WTC11 (cell line): Measurements from ENCODE around the gene CPO. TPM values are rescaled to one million over a fixed set of nuclear protein-coding genes. Genes with fewer than 3 reads are reported as not detected.

Source experiments
- ATAC-seq: fragments of 200-7000 bp; cut with Tn5 transposase; 2 replicates; pipeline ENCODE4 v1.10.0; 2021; ENCODE audit warnings: mild to moderate bottlenecking, moderate library complexity
- CTCF ChIA-PET: fragments of 300-600 bp; sonication (Branson Sonifier 250); formaldehyde crosslinking; loops from one replicate; lab custom pipeline; 2021; ENCODE audit warnings: antibody characterized with exemption; lab: Charles Lee
- POLR2A ChIA-PET: fragments of 350-600 bp; sonication (Branson Sonifier 250); formaldehyde crosslinking; loops from one replicate; lab custom pipeline; 2021; ENCODE audit warnings: antibody characterized with exemption; lab: Charles Lee
- DNase-seq: peaks from one replicate; pipeline ENCODE4 v3.0.0; 2021; ENCODE audit warnings: low spot score
- H3K27ac Mint-ChIP-seq: 2 replicates; pipeline ENCODE4 v1.8.0; 2021; ENCODE audit warnings: mixed read lengths
- H3K27me3 Mint-ChIP-seq: 2 replicates; pipeline ENCODE4 v1.8.0; 2021; ENCODE audit warnings: low read depth, mild to moderate bottlenecking, moderate library complexity, mixed read lengths
- H3K36me3 Mint-ChIP-seq: 2 replicates; pipeline ENCODE4 v1.8.0; 2021; ENCODE audit warnings: mixed read lengths
- H3K4me1 Mint-ChIP-seq: 2 replicates; pipeline ENCODE4 v1.8.0; 2022; ENCODE audit warnings: mixed read lengths
- H3K4me3 Mint-ChIP-seq: 2 replicates; pipeline ENCODE4 v1.8.0; 2021; ENCODE audit warnings: mild to moderate bottlenecking, moderate library complexity, mixed read lengths
- H3K9me3 Mint-ChIP-seq: 2 replicates; pipeline ENCODE4 v1.8.0; 2021; ENCODE audit warnings: mixed read lengths
- CBFB ChIP-seq: sonication (generic); formaldehyde crosslinking; IDR thresholded peaks from 2 replicates; pipeline ENCODE4 v1.8.1; 2022; ENCODE audit warnings: mild to moderate bottlenecking, low read depth, missing genetic modification reagents
- EMX1 ChIP-seq: fragments of 250-450 bp; sonication (Bioruptor Pico); IDR thresholded peaks from 2 replicates; pipeline ENCODE4 v1.8.0; 2021; ENCODE audit warnings: mild to moderate bottlenecking
- ETV6 ChIP-seq: sonication (generic); formaldehyde crosslinking; IDR thresholded peaks from 2 replicates; pipeline ENCODE4 v1.8.1; 2022; ENCODE audit warnings: mild to moderate bottlenecking, missing genetic modification reagents
- HMGA2 ChIP-seq: fragments of 250-450 bp; sonication (Bioruptor Pico); IDR thresholded peaks from 2 replicates; pipeline ENCODE4 v1.4.0; 2021; ENCODE audit warnings: mild to moderate bottlenecking, moderate library complexity
- JAZF1 ChIP-seq: fragments of 250-450 bp; sonication (Bioruptor Pico); IDR thresholded peaks from 2 replicates; pipeline ENCODE4 v1.9.0; 2021; ENCODE audit warnings: moderate library complexity, mild to moderate bottlenecking, inconsistent platforms
- PRRX2 ChIP-seq: fragments of 250-450 bp; sonication (Bioruptor Pico); IDR thresholded peaks from 2 replicates; pipeline ENCODE4 v1.8.0; 2021; ENCODE audit warnings: mild to moderate bottlenecking
- SMAD4 ChIP-seq: sonication (generic); formaldehyde crosslinking; IDR thresholded peaks from 2 replicates; pipeline ENCODE4 v1.8.0; 2022; ENCODE audit warnings: mild to moderate bottlenecking, missing genetic modification reagents
- TEAD4 ChIP-seq: sonication (generic); formaldehyde crosslinking; IDR thresholded peaks from 2 replicates; pipeline ENCODE4 v1.8.0; 2022; ENCODE audit warnings: mild to moderate bottlenecking, missing genetic modification reagents
- ZNF219 ChIP-seq: sonication (generic); formaldehyde crosslinking; IDR thresholded peaks from 2 replicates; pipeline ENCODE4 v1.8.0; 2023; ENCODE audit warnings: missing genetic modification reagents, mild to moderate bottlenecking, borderline replicate concordance
- ZNF263 ChIP-seq: sonication (generic); formaldehyde crosslinking; IDR thresholded peaks from 2 replicates; pipeline ENCODE4 v1.8.1; 2022; ENCODE audit warnings: low read depth, mild to moderate bottlenecking, moderate library complexity, missing genetic modification reagents
- total RNA-seq: library from RNA; stranded (reverse); gene quantifications from 3 replicates; pipeline ENCODE4 v1.2.3, GENCODE V29; 2021
- TF ChIP-seq, protein P1 (sequence below): sonication (generic); formaldehyde crosslinking; IDR thresholded peaks from 2 replicates; pipeline ENCODE4 v1.8.0; 2022; ENCODE audit warnings: mild to moderate bottlenecking, missing genetic modification reagents
- TF ChIP-seq, protein P2 (sequence below): fragments of 250-450 bp; sonication (Bioruptor Pico); IDR thresholded peaks from 2 replicates; pipeline ENCODE4 v1.9.0; 2021; ENCODE audit warnings: mild to moderate bottlenecking
- TF ChIP-seq, protein P3 (sequence below): sonication (generic); formaldehyde crosslinking; IDR thresholded peaks from 2 replicates; pipeline ENCODE4 v1.8.0; 2022; ENCODE audit warnings: mild to moderate bottlenecking, missing genetic modification reagents
- TF ChIP-seq, protein P4 (sequence below): sonication (generic); formaldehyde crosslinking; IDR thresholded peaks from 2 replicates; pipeline ENCODE4 v1.8.1; 2023; ENCODE audit warnings: mild to moderate bottlenecking, missing genetic modification reagents, moderate library complexity
- TF ChIP-seq, protein P5 (sequence below): sonication (generic); formaldehyde crosslinking; IDR thresholded peaks from 2 replicates; pipeline ENCODE4 v1.8.0; 2022; ENCODE audit warnings: mild to moderate bottlenecking, missing genetic modification reagents
- TF ChIP-seq, protein P6 (sequence below): sonication (generic); formaldehyde crosslinking; IDR thresholded peaks from 2 replicates; pipeline ENCODE4 v1.8.1; 2023; ENCODE audit warnings: mild to moderate bottlenecking, missing genetic modification reagents
- TF ChIP-seq, protein P7 (sequence below): fragments of 250-450 bp; sonication (Bioruptor Pico); conservative IDR thresholded peaks from 2 replicates; pipeline ENCODE4 v1.9.0; 2021; ENCODE audit warnings: mild to moderate bottlenecking
- TF ChIP-seq, protein P8 (sequence below): sonication (generic); formaldehyde crosslinking; IDR thresholded peaks from 2 replicates; pipeline ENCODE4 v1.8.0; 2023; ENCODE audit warnings: mild to moderate bottlenecking, missing genetic modification reagents
- TF ChIP-seq, protein P9 (sequence below): sonication (generic); formaldehyde crosslinking; IDR thresholded peaks from 2 replicates; pipeline ENCODE4 v1.8.1; 2022; ENCODE audit warnings: mild to moderate bottlenecking, missing genetic modification reagents, moderate library complexity, borderline replicate concordance

CPO gene
- total RNA-seq, 1 experiment from 2014 or later: 1.2 TPM

DNA sequence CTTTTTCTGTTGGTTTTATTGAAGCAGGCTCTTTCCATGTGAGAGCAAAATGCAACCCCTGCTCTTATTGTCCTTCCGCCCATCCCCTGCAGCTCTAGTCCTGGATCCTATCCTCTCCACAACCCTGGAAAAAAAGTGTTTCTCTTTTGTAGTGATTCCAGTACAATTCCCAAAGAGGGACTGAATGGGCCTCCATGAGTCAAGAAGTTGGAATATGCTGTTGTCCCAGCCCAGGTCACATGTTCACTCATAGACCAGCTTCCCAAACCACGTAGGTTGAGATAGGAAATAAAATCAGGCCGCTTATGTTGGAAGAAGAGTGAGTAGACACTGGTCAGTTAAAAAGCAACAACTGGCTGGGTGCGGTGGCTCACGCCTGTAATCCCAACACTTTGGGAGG, 39.4 kb downstream of the CPO start:
- POLR2A ChIA-PET: no interaction called here
- TF ChIP-seq, protein P1, sequence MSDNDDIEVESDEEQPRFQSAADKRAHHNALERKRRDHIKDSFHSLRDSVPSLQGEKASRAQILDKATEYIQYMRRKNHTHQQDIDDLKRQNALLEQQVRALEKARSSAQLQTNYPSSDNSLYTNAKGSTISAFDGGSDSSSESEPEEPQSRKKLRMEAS: no peak
- TF ChIP-seq TEAD4 (CRISPR knock-in tag): no peak
- TF ChIP-seq SMAD4 (CRISPR knock-in tag): no peak
- TF ChIP-seq, protein P2, sequence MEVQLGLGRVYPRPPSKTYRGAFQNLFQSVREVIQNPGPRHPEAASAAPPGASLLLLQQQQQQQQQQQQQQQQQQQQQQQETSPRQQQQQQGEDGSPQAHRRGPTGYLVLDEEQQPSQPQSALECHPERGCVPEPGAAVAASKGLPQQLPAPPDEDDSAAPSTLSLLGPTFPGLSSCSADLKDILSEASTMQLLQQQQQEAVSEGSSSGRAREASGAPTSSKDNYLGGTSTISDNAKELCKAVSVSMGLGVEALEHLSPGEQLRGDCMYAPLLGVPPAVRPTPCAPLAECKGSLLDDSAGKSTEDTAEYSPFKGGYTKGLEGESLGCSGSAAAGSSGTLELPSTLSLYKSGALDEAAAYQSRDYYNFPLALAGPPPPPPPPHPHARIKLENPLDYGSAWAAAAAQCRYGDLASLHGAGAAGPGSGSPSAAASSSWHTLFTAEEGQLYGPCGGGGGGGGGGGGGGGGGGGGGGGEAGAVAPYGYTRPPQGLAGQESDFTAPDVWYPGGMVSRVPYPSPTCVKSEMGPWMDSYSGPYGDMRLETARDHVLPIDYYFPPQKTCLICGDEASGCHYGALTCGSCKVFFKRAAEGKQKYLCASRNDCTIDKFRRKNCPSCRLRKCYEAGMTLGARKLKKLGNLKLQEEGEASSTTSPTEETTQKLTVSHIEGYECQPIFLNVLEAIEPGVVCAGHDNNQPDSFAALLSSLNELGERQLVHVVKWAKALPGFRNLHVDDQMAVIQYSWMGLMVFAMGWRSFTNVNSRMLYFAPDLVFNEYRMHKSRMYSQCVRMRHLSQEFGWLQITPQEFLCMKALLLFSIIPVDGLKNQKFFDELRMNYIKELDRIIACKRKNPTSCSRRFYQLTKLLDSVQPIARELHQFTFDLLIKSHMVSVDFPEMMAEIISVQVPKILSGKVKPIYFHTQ: no peak
- no peak for TF ChIP-seq PRRX2 (CRISPR knock-in tag)
- TF ChIP-seq, protein P3, sequence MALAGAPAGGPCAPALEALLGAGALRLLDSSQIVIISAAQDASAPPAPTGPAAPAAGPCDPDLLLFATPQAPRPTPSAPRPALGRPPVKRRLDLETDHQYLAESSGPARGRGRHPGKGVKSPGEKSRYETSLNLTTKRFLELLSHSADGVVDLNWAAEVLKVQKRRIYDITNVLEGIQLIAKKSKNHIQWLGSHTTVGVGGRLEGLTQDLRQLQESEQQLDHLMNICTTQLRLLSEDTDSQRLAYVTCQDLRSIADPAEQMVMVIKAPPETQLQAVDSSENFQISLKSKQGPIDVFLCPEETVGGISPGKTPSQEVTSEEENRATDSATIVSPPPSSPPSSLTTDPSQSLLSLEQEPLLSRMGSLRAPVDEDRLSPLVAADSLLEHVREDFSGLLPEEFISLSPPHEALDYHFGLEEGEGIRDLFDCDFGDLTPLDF: no peak
- TF ChIP-seq, protein P4, sequence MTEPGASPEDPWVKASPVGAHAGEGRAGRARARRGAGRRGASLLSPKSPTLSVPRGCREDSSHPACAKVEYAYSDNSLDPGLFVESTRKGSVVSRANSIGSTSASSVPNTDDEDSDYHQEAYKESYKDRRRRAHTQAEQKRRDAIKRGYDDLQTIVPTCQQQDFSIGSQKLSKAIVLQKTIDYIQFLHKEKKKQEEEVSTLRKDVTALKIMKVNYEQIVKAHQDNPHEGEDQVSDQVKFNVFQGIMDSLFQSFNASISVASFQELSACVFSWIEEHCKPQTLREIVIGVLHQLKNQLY (CRISPR knock-in tag): no peak
- no peak for TF ChIP-seq ZNF263 (CRISPR knock-in tag)
- TF ChIP-seq, protein P5, sequence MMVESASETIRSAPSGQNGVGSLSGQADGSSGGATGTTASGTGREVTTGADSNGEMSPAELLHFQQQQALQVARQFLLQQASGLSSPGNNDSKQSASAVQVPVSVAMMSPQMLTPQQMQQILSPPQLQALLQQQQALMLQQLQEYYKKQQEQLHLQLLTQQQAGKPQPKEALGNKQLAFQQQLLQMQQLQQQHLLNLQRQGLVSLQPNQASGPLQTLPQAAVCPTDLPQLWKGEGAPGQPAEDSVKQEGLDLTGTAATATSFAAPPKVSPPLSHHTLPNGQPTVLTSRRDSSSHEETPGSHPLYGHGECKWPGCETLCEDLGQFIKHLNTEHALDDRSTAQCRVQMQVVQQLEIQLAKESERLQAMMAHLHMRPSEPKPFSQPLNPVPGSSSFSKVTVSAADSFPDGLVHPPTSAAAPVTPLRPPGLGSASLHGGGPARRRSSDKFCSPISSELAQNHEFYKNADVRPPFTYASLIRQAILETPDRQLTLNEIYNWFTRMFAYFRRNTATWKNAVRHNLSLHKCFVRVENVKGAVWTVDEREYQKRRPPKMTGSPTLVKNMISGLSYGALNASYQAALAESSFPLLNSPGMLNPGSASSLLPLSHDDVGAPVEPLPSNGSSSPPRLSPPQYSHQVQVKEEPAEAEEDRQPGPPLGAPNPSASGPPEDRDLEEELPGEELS: no peak
- no peak for TF ChIP-seq CBFB (CRISPR knock-in tag)
- TF ChIP-seq ETV6 (CRISPR knock-in tag): no peak
- no peak for TF ChIP-seq JAZF1 (CRISPR knock-in tag)
- TF ChIP-seq, protein P6, sequence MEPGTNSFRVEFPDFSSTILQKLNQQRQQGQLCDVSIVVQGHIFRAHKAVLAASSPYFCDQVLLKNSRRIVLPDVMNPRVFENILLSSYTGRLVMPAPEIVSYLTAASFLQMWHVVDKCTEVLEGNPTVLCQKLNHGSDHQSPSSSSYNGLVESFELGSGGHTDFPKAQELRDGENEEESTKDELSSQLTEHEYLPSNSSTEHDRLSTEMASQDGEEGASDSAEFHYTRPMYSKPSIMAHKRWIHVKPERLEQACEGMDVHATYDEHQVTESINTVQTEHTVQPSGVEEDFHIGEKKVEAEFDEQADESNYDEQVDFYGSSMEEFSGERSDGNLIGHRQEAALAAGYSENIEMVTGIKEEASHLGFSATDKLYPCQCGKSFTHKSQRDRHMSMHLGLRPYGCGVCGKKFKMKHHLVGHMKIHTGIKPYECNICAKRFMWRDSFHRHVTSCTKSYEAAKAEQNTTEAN (CRISPR knock-in tag): no peak
- Mint-ChIP-seq H3K27me3 (no peaks in the 10 kb centered on the region), H3K27ac (no peak overlapping the region), H3K9me3 (peaks cover 19% of the 10 kb centered on the region), H3K36me3 (peaks cover 12% of the 10 kb centered on the region), H3K4me3 (no peak overlapping the region), H3K4me1 (peaks cover 31% of the 10 kb centered on the region)
- no peak for ATAC-seq
- DNase-seq: no peak
- CTCF ChIA-PET: no interaction called here

DNA sequence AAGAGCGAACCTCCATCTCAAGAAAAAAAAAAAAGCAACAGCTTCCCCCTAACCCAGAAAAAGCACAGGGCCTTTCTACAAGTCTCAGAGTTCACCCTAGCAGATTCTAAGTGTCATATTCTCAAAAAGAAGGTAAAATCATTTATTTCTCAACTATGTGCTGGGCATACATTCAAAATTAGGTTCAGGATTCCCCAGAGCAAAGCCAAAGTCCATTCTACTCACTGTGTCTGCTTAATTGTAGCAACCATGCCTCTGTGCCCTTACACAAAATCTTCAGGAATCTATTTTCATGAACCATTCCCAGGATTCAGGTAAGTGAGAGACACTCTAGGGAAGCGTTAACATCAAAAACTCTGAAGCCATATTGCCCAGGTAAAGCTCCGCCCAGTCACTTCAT, 40.0 kb downstream of the CPO start:
- Mint-ChIP-seq H3K4me3 (no peak overlapping the region), H3K27me3 (no peaks in the 10 kb centered on the region), H3K27ac (peak overlapping the region; percentile 4; the same call in 1 of the 2 replicates), H3K36me3 (peaks cover 10% of the 10 kb centered on the region), H3K4me1 (peaks cover 38% of the 10 kb centered on the region), H3K9me3 (peaks cover 16% of the 10 kb centered on the region)
- ChIA-PET POLR2A (no interaction called here), CTCF (interaction anchor here (1.2 to 1.4 kb wide), 2 partner anchors 179 to 494 kb away, joined by 3 to 7 read pairs; no protein-coding TSS in a partner anchor)
- TF ChIP-seq ZNF219 (CRISPR knock-in tag): no peak
- TF ChIP-seq EMX1 (CRISPR knock-in tag): no peak
- TF ChIP-seq, protein P4 (CRISPR knock-in tag): no peak
- TF ChIP-seq, protein P7, sequence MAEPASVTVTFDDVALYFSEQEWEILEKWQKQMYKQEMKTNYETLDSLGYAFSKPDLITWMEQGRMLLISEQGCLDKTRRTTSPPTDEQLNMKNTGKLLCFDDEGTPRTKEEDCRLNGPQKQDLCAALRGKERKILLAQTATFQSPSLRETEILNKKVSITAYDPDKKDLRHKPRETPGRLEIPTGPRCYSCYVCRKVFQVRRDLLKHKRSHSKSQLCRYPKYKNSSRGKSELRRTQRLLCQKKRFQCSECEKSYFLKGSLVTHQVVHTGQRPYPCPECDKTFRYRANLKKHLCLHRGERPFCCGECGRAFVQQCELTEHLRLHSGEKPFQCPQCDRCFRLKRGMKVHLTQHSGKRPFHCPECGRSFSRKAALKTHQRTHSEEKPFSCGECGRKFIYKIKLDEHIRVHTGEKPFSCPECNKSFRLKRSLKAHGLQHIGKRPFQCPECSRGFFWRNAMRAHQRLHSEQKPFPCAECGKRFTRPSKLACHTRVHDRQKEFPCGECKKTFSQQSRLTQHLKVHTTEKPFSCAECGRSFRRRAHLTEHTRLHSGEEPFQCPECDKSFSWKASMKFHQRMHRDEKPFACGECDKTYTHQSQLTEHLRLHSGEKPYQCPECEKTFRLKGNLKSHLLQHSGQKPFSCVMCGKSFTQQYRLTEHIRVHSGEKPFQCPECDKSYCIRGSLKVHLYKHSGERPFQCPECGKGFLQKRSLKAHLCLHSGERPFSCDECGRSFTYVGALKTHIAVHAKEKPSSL (CRISPR knock-in tag): no peak
- TF ChIP-seq HMGA2: no peak
- TF ChIP-seq, protein P8, sequence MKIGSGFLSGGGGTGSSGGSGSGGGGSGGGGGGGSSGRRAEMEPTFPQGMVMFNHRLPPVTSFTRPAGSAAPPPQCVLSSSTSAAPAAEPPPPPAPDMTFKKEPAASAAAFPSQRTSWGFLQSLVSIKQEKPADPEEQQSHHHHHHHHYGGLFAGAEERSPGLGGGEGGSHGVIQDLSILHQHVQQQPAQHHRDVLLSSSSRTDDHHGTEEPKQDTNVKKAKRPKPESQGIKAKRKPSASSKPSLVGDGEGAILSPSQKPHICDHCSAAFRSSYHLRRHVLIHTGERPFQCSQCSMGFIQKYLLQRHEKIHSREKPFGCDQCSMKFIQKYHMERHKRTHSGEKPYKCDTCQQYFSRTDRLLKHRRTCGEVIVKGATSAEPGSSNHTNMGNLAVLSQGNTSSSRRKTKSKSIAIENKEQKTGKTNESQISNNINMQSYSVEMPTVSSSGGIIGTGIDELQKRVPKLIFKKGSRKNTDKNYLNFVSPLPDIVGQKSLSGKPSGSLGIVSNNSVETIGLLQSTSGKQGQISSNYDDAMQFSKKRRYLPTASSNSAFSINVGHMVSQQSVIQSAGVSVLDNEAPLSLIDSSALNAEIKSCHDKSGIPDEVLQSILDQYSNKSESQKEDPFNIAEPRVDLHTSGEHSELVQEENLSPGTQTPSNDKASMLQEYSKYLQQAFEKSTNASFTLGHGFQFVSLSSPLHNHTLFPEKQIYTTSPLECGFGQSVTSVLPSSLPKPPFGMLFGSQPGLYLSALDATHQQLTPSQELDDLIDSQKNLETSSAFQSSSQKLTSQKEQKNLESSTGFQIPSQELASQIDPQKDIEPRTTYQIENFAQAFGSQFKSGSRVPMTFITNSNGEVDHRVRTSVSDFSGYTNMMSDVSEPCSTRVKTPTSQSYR (CRISPR knock-in tag): no peak
- TF ChIP-seq, protein P9, sequence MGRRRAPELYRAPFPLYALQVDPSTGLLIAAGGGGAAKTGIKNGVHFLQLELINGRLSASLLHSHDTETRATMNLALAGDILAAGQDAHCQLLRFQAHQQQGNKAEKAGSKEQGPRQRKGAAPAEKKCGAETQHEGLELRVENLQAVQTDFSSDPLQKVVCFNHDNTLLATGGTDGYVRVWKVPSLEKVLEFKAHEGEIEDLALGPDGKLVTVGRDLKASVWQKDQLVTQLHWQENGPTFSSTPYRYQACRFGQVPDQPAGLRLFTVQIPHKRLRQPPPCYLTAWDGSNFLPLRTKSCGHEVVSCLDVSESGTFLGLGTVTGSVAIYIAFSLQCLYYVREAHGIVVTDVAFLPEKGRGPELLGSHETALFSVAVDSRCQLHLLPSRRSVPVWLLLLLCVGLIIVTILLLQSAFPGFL (CRISPR knock-in tag): no peak
- ATAC-seq: no peak
- DNase-seq: no peak
